Inflammatory macrophage treated with lipopolysaccharide for 1 hour (primary cell): ENCODE data around the gene ZNF787.
"Not testable (repeated sequence)": the region's sequence is repeated elsewhere in the genome, so short reads cannot be mapped to it uniquely, and the experiment has no call there.

Source experiments
- DNase-seq, 2 donors: peaks; one replicate each; pipeline ENCODE4 v3.0.0-alpha.2; 2020 to 2022

The ZNF787 gene

GRCh38 chr19:56119582-56119978 is 1.5 kb downstream of the ZNF787 start:
- no peak for DNase-seq

DNA sequence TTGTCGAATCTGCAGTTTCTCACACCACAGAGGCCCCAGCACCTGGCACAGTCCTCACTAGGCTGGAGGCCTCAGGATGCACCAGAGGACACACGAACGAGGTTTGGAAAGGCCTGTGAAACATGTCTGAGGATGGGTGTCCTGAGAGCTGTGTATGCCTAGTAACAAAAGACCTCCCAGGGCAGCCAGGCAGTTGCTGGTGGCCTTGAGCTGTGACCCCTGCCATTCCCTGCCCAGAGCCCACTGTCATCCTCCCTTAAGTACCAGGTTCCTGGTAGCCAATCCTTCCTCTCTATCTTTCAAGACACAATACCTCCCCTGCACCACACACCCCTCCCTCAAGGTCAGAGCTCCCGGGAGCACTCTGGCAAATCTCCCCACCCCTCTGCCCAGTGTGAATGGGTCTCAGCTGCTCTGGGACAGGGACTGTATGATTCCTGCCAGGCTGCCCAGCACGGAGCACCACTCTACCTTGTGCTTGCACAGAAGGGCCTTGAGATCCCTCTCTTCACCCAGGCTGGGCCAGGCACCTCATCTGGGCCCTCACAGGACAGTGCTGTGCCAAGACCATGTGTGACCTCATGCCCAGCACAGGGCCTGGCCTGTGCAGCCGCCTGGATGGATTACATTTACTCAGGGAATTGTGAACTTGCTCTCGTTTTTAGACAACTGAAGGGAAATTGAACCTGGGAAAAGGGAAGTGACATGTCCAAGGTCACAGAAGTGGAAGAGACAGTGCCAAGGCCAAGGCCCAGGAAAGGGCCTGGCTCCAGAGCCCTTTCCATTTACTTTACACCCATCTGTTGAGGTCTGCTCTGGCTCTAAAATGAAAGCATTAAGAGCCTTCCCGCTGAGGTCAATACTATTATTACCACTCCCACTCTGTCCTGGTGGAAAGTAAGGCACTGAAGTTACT is 2.2 kb downstream of the ZNF787 start:
- DNase-seq = peak; percentile 34 to 57

DNA sequence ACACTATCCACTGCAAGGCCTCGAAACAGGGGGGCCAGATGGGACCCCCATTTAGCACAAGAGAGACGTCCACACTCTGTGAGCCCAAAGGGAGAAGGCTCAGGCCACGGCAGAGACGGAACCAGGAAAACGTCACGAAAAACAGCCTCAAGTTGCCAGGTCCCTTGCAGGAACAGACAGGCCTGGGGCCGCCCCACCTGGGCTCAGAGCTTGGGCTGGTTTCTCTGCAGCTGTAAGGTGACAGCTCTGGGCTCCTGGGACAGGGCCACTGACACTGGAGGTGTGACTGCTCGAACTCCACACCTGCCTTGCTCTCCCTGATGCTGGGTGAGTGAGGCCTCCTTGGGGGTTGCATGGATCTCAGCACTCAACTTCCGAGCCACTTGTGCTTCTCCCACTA is 3.2 kb downstream of the ZNF787 start:
- no peak for DNase-seq

DNA sequence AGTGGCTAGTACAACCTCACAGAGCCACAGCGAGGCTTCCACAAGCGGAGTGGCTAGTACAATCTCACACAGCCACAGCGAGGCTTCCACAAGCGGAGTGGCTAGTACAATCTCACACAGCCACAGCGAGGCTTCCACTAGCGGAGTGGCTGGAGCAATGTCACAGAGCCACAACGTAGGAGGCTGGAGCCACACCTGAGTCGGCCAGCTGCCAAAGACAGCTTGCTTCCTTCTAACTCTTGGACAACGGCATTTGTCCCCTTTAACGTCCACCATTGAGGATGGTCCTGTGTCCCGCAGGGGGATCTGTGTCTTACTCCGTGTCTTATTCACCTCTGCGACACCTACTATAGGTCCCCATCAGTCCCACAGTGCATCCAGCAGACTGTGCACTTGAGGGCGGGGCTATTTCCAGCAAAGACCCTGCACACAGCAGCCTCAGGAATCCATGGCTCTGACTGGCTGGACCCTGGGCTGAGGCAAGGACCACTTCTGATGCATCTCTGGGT is 3.7 kb downstream of the ZNF787 start:
- no peak for DNase-seq

DNA sequence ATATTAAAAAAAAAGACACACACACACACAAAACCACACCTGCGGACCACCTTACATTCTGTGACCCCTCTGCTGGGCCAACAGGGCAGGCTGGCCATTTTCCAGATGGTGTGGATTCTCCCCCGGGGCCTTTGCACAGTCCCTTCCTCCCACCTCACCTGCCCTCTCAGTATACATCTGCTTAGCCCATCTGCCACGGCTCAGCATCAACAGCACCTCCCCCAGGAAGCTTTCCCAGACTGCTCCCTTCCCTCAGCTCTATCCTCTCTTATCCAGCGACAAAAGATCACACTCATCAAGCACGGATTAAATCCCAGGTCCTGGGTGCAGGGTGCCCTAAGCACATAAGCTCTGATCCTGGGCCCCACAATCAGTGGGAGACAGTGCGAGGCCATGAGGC is 4.5 kb downstream of the ZNF787 start:
- no peak for DNase-seq

DNA sequence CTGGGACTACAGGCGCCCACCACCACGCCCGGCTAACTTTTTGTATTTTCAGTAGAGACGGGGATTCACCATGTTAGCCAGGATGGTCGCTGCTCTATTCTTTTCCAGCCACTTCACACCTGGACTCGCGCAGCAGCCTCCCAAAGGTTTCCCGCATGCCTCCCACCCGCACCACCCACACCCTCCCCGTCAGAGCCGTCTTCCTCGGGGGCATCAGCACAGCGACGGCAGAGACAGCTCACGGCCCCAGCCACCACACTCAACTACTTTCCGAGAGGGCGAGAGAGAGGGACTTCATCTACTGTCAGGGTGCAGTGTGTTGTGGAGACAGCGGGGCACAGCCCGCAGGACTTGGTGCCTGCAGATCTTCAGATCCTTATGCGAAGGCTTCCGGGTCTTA is 5.6 kb downstream of the ZNF787 start:
- no peak for DNase-seq

DNA sequence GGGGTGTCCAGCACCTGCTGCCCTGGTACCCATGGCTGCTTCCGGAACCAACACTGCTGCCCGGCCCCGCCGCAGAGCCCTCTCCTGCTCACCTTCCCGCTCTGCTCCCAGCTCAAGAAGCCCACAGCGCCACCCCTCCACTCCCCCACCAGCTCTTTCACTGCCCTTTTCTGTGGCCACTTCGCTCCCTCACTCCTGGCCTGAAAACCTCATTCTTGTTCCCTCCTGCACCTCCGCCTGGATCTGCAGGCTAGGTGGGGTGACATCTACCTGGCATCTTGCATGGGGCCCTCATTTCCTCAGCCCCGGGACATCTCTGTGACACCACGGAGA is 6.4 kb downstream of the ZNF787 start:
- no peak for DNase-seq

DNA sequence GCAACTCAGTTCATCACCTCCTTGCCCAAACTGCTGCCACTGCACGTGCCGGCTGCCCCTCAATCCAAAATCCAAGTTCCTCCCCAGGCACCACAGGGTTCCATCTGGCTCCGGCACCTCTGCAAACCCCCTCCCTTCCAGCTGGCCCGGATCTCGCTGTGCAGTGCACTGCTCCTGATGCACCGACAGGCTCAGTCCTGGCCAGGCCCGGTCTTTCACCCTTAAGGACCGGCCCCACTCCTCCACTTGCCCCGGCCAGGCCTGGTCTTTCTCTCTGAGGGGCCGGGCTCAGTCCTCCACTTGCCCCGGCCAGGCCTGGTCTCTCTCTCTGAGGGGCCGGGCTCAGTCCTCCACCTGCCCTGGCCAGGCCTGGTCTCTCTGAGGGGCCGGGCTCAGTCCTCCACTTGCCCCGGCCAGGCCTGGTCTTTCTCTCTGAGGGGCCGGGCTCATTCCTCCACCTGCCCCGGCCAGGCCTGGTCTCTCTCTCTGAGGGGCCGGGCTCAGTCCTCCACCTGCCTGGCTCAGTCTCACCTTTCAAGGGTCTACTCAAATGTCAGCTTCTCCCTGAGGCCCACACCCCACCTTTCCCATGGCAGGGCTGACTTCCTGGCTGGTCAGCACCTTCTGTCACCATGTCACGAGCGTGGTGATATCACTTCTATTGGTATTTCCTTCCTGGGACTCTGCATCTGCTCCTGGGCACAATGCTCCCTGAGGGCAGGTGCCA is 6.9 kb downstream of the ZNF787 start:
- no peak for DNase-seq

- no peak for DNase-seq
Measured at GRCh38 chr19:56113074-56113632, 7.9 kb downstream of the ZNF787 start.

DNA sequence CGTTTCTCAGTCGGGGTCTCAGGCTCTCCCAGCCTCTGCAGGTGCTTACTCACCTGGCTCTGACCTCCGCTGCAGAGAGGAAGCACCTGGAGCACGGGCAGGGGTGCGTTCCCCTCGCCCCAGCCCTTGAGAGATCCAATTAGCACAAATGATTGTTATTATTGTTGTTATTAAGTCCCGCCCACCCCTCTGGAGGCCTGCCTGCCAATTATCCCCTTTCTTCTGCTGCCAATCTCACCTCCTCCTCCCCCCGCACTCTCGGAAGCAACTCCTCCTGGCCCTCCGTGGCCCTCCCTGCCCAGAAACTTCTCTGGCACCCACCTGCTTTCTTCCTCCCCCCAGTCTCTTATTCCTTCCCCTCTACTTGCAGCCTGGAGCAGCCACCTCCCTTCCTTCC is 8.8 kb downstream of the ZNF787 start:
- no peak for DNase-seq

DNA sequence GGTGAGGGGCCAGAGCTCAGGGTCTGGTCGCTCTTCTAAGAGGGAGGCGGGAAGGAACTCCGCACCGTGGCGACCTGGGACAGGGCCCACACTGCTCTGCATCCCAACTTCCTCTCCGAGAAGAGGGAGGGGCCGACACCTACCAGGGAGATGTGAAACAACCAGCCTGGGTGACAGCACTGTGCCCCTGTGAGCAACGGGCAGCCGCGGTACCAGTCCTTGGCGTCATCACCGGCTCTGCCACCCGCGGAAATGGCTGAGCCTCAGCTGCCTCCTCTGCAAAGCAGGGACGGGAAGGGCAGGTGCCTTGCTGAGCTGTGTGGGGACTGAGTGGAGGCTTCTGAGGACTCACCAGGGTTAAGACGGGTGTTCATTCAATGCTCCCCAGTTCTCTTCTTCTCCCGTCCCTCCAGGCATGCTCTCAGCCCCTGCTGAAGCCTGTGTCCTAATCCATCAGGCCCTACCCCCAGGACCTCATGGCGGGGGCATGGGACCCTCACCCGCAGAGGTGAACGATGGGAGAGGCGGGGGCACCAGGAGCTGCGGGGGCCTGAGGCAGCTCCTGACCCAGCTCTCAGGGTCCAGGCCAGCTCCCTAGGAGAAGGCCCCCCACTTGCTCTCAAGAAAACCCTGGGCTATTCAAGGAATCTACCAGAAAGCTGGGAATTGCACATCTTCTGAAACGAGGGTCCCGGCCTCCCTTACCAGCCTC is 9.3 kb downstream of the ZNF787 start:
- peak; percentile 77 to 84 for DNase-seq

- DNase-seq = peak; percentile 9 to 51
Measured at GRCh38 chr19:56110515-56111448, 10.3 kb downstream of the ZNF787 start.

DNA sequence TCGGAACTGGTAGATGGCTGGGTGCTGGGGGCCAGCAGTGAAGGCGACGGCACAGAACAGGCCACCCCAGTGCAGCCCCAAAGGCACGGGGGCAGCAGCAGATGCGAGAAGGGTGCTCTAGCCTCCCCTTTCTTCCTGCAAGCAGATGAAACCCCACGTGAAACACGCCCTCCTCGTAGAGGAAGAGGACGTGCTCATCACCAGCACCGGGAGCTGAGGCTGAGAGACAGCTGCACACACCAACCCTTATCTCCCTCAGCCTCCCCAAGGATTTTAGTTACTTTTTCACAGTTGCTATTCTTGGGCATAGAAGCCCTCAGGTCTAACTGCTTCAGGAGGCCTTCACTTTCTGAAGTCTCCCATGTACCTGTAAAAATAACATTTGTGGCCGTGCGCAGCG is 11.9 kb downstream of the ZNF787 start:
- no peak for DNase-seq

DNA sequence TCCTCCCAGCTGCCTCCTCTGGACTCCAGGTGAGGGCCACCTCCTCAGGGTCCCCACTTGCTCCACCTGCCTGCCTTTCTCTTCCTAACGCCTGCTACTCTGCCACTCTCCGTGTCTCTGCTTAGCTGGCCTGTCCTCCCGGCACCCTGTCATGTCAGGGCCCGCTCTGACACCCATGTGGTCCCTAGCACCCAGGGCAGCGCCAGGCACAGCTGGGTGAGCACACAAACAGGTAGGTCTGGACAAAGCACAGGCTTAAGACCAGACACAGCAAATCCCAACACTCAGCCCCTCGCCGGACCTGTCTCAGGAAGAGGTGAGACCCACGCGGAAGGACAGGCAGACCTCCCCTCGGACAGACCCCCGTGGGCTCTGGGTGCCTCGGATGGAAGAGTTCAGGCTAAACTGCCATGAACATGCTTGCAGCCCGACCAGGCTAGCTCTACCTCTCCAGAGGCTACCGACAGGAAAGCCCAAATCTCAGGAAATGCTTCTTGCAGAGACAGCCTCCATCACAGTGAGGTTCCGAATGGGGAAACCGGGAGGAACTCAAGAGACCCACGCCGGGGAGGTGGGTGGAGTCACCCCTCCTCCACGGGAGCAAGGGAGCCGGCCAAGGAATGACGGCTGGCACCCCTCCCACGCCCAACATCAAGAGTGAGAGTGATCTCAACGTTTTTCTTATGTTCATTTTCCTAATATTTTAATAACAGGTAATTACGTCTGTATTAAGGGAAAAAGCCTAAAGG is 12.5 kb downstream of the ZNF787 start:
- peak; percentile 23 to 38 for DNase-seq

GRCh38 chr19:56107626-56108351 is 13.3 kb downstream of the ZNF787 start:
- no peak for DNase-seq

DNA sequence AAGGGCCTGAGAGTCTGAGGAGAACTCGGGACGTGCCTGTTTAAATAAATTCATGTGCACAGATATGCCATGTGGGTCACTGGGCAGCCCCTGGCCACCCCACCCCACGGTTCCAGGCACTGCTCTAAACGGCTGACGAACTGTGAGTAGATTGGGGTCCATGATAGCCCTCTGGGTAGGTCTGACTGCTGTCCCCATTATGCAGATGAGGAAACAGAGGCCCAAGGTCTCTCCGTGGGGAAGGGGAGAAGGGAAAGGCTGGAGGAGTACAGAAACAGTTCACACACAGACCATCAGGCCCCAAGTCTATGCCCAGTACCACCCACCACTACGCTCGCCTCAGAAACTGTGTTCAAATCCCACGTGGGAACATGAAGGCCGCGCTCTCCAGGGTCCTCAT is 14.1 kb downstream of the ZNF787 start:
- no peak for DNase-seq

GRCh38 chr19:56106397-56106849 is 14.7 kb downstream of the ZNF787 start:
- DNase-seq = no peak

DNA sequence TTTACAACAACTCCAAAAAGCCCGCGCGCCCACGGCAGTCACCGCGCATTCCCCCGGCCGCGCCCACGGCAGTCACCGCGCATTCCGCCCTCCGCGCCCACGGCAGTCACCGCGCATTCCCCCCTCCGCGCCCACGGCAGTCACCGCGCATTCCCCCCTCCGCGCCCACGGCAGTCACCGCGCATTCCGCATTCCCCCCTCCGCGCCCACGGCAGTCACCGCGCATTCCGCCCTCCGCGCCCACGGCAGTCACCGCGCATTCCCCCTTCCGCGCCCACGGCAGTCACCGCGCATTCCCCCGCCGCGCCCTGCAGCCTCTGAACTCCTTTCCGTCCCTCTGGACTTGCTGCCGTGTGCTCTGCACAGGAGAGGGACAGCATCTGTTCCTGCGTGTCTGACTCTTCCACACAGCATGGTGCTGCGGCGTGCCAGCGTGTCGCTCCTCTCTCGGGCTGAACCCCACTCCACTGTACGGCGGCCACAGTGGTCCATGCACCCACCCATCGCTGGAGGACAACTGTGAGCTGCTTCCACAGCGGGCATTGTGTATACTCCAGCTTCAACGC is 15.2 kb downstream of the ZNF787 start:
- not testable (repeated sequence) for DNase-seq

GRCh38 chr19:56105090-56105701 is 15.9 kb downstream of the ZNF787 start:
- DNase-seq = peak; percentile 65 to 68

GRCh38 chr19:56104423-56104822 is 16.7 kb downstream of the ZNF787 start:
- DNase-seq = no peak
